Stimulated activated CD4-positive, alpha-beta T cell treated with anti-CD3 and anti-CD28 coated beads, Interleukin-12 subunit alpha, Interleukin-12 subunit beta, amount 100 ng/mL, for 24 hours (primary cell): Measurements from ENCODE around the gene UCHL5.
"Not testable (repeated sequence)": the region's sequence is repeated elsewhere in the genome, so short reads cannot be mapped to it uniquely, and the experiment has no call there.

ENCODE experiments used
- DNase-seq, 2 experiments: peaks; one replicate each; pipeline ENCODE4 v3.0.0-alpha.2; 2020; ENCODE audit warnings: low read depth in 2 of 2

The UCHL5 gene

DNA sequence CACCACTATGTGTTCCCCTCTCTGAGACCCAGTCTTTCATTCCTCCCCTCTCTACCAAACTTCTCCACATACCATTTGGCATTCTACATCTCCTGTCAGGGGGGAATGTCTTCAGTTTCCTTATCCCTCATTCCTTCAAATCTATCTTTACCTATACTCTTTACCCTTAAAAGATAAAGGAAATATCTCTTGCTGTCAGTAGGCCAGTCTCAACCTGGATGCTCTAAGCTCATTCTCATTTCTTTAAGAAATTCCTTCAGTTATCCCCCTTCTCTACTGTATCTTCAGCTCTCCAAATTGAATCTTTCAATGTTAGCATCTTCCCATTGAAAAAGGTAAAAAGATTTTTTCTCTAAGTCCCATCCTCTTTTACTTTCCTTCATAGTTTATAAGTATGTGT, 6.8 kb upstream of the UCHL5 start:
- no peak for DNase-seq

DNA sequence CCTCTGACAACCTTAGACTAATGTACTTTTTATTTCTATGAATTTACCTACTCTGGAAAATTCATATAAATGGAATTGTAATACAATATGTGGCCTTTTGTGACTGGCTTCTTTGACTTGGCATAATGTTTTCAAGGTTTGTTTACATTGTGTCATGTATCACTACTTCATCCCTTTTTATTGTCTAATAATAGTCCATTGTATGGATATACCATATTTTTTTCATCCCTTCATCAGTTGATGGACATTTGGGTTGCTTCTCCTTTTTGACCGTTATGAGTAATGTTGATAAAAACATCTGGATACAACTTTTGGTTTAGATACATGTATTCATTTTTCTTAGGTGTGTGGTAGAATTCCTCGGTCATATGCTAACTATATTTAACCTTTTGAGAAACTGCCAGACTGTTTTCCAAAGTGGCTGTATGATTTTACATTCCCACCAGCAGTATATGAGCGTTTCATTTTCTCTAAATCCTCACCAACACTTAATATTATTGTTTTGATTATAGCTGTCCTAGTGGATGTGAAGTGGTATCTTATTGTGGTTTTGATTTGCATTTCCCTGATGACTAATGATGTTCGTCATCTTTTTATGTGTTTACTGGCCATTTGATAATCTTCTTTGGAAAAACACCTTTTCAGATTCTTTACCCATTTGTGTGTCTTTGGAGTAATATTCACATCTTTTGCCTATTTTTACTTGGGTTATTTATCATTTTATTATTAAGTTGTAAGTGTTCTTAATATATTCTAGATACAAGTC, 3.7 kb upstream of the UCHL5 start:
- no peak for DNase-seq

DNA sequence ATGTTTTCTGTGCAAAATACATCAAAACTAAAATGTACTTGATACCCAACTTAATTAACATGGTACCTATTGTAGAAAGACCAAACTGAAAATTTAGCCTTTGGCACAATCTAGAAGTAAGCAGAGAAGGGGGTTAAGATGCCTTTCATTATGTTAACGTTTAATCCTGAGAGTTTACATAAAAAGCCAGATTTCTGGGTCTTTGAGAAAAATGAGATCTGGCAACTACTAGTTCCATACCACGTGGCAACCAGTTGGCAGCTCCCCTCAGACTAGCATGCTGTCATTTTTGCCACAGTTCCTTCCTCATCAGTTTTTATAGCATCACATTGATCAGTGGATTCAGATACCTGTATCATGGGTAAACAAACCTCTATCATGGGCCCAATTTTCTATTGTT, 1.8 kb upstream of the UCHL5 start:
- no peak for DNase-seq

DNA sequence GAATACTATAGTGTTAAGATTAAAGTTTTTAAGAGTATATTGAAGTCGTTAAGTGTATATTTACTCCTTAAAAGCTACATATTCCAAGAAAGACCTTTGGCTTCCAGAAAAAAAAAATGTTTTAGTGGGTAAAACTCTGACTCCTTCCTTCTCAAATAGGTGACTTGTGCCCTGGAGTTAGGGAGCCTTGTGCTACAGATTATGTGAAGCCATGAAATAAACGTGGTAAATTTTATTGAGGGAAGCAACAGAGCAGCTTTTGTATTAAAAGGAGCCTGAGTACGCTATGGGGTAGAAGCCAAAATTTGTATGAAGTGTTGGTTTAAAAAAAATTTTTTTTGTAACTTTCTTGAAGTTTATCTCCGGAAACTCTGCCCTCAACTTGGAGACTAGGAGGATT, 1.2 kb upstream of the UCHL5 start:
- DNase-seq = no peak

DNA sequence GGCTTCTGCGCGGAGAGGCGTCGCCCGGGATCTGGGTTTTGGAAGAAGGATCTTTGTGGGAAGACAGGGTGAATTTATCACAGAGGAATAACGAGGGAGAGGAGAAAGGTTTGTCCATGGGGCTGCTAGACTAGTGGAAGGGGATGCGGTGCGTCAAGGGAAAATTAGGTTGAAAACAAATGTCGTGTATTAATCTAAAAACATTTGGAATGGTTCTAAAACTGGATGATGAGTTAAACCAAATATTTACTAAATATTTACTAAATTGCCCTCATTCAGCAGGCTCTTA, 899 bp upstream of the UCHL5 start:
- DNase-seq = no peak

DNA sequence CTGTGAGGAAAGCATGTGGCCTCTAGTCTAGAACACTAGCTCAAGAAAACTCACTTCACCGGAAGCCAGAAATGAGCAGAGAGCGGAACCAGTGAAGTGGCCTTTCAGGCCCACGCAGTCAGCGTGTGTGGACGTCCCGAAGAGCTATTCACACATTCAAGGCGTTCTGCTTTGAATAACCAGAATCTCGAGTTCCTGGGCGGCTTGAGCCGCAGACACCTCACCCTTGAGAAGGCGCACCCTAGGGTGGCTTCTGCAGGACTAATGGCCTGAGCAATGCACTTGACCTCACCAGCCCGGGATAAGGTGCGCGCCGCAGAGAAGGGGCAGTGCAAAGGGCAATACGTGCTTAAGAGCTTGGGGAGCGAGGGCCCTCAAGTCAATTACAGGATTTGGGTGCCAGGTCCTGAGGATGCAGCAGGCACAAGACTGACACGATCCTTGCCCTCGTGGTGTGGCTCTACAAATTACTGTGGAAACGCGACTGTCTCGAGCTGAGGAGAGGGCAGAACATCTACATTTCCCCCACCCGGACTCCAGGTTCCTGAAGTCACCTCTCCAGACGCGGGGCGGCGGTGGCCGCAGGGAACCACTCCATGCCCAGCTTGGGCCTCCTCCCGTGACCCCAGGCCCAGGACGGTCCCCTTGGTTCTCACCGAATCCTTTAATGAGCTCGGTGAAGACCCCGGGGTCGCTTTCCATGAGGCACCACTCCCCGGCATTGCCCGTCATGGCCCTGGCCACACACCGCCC, 455 bp downstream of the UCHL5 start:
- DNase-seq = peak; percentile 31 to 53

DNA sequence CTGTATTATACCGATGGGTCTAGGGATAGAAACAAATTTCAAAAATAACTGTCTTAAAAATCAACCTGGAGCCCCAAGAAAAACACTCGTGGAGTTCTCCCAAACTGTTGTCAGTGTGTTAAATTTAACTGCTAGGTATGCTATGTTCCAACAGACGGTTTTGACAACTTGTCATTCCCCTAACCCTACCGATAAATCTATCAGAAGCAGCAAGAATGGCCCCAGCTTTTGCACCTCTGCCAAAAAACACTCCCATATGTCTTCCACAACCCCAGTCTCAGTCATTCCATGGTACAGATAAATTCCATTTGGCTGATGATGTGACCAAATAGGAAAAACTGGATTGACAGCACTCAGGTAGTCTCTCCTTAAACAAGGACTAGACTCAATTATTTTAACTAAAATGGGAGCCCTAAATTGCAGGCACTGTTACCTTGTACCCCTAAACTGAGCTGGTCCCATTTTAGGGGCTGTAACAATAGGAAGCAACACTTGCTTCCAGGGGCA, 4.9 kb downstream of the UCHL5 start:
- no peak for DNase-seq

DNA sequence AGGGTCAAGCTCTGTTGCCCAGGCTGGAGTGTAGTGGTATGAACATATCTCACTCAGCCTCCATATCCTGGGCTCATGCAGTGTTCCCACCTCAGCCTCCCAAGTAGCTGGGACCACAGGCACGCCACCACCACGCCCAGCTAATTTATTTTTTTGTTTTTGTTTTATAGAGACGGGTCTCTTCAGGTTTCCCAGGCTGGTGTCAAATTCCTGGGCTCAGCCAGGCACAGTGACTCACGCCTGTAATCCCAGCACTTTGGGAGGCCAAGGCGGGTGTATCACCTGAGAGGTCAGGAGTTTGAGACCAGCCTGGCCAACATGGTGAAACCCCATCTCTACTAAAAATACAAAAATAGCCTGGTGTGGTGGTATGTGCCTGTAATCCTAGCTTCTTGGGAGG, 10.2 kb downstream of the UCHL5 start:
- not testable (repeated sequence) for DNase-seq

DNA sequence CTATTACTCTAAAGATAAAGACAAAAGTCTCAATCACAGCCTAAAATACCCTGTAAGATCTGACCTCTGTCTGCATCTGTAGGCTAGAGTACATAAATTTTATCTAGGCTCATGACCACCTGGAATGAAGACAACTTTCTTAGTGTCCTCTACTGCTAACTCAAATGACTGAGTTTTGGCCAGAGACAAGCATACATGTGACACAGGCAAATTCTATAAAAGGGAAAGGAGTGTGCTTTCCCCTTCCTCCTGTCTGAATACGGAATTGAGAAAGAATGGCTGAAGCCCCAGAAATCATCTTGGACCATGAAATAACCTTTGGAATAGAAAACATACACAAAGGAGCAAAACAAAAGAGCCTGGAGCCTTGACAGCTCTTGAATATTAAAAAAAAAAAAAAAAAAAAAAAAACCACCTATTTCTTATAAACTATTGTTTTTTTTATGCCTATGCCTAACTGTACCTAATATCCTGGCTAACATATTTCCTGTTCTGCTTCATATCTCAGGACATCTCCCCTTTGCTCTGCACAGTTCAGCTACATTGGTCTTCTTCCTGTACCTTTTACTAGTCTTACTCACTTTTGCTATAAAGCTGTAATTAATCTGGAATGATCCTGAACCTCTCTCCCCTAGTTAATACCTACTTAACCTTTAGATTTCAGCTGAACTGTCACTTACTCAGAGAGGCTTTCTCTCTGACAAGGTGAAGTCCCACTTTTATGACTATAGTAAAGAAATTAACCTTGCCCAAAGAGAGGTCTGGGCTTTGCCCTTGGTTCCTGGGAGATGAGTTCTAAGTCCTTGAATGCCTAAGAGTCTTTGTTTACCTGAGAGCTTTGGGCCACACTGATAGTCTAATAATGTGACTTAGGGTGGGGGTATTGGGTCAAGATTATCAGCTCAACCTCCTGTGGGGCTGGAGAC, 16.1 kb downstream of the UCHL5 start:
- no peak for DNase-seq

DNA sequence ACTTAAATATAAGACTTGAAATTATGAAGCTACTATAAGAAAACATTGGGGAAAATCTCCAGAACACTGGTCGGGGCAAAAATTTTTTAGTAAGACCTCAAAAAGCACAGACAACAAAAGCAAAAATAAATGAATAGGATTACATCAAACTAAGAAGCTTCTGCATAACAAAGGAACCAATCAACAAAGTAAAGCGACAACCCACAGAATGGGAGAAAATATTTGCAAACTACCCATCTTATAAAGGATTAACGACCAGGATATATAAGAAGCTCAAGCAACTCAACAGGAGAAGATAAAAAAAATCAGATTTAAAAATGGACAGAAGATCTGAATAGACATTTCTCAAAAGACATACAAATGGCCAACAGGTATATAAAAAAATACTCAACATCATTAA, 19.1 kb downstream of the UCHL5 start:
- DNase-seq = no peak

DNA sequence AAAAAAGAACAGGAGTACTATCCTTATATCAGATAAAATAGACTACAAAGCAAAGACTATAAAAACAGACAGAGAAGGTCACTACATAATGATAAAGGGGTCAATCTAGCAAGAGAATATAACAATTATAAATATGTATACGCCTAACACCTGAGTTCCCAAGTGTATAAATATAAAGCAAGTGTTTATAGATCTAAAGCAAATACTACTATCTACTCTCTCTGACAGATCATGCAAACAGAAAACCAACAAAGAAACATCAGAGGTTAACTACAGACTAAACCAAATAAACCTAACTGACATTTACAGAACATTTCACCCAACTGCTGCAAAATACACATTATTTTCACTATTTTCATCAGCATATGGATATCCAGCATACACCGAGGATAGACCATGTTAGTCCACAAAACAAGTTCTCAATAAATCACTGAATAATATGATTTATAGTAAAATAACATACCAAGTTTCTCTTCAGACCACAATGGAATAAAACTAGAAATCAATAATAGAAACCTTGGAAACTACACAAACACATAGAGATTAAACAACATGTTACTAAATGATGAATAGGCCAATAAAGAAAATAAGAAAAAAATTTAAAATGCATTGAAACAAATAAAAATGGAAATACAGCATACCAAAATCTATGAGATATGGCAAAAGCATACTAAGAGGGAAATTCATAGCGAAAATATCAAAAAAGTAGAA, 22.7 kb downstream of the UCHL5 start:
- no peak for DNase-seq

DNA sequence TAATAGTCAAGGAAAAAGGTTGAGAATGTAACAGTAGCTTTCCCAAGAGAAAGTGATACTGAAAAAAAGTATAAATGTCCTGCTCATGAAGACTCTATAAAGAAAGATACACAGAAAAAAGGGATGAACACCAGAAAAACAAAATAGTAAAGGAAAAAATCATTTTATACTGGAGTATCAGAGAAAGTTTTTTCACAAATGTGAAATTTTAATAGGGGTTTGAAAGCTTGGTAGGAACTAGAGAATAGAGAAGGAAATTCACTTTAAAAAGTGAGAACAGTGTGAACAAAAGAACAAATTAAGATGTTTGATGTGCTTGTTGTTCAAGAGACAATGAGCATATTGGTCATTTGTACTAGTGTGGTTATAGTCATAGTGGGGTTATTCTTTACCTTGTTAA, 25.6 kb downstream of the UCHL5 start:
- DNase-seq = no peak

DNA sequence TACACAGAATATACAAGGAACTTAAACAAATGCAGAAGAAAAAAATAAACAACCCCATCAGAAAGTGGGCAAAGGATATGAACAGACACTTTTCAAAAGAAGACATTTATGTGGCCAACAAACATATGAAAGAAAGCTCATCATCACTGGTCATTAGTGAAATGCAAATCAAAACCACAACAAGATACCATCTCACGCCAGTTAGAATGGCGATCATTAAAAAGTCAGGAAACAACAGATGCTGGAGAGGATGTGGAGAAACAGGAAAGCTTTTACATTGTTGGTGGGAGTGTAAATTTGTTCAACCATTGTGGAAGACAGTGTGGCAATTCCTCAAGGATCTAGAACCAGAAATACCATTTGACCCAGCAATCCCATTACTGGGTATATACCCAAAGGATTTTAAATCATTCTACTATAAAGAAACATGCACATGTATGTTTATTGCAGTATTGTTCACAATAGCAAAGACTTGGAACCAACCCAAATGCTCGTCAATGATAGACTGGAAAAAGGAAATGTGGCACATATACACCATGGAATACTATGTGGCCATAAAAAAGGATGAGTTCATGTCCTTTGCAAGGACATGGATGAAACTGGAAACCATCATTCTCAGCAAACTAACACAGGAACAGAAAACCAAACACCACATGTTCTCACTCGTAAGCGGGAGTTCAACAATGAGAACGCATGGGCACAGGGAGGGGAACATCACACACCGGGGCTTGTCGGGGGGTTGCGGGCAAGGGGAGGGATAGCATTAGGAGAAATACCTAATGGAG, 26.3 kb downstream of the UCHL5 start:
- DNase-seq = not testable (repeated sequence)

DNA sequence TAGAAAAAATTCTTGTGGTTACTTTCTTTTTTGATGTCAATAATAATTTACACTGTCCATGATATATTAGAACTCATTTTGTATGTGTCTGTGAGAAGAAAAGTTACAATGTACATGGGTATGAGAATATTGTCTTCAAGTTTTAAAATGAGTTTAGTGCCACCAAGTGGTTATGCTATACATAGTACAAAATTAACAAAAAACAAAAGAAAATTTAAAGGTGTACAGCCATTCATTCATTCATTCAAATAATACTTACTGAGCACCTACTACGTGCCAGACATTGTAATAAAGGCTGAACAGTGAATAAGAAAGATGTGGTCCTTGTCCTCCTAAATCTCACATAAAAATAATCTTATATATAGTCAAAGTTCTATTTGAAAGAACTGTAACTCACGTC, 27.7 kb downstream of the UCHL5 start:
- DNase-seq = no peak

DNA sequence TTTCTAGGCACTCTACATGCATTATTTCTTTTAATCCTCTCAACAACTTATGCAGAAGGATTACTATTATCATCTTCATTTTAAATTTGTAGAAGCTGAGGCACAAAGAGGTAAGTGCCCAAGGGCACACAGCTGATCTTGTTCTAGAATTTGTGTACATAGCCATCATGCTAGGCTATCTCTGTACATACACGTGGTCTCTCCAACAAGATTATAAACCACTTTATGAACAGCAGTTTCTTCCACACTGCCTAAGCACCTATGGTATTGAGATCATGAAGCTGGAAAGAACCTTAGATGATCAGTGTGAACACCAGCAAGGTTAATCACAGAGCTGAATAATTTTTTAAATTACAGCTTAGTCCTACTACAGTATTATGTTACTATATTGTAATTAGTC, 28.9 kb downstream of the UCHL5 start:
- DNase-seq = no peak

DNA sequence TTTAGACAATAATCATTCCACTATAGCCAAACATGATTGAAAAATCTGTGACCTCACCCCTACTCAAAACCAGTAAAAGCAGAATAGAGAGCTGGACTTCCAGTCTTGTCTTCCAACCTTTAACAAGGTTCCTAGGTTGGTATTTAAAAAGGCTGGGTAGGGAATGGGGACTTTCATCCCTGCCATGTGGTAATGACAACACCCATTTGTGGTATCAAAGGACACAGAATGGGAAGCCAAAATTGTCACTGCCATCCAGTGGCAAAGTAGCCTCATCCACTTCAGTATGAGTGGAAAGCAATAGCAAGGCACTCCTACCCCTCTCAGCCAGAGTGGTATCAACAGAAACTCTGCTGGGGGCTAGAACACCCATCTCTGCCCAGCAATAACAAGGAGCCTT, 33.9 kb downstream of the UCHL5 start:
- no peak for DNase-seq

DNA sequence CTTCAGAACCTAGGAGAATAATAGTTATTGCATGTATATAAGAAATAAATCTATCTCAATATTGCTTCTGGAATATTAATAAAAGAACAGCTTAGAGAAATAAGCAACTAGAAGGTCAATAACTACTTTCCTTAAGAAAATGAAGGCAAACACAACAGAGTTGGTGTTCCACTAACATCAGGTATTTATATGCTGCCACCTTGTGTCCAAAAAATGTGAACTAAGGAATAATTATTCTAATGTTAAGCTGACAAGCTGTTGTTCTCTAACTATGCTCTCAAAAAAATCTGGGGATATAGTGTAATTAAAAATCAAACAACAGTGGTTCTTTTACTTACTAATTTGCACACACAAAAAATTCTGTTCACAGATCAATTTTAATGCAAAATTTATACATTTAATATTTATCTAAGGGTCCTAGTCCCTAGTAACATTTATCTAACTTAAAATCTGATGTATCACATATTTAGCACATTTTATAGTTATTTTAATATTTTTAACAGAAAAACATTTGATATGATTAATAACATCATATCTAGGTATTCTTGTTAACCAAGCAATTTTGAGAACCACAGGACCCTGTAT, 39.6 kb downstream of the UCHL5 start:
- no peak for DNase-seq

DNA sequence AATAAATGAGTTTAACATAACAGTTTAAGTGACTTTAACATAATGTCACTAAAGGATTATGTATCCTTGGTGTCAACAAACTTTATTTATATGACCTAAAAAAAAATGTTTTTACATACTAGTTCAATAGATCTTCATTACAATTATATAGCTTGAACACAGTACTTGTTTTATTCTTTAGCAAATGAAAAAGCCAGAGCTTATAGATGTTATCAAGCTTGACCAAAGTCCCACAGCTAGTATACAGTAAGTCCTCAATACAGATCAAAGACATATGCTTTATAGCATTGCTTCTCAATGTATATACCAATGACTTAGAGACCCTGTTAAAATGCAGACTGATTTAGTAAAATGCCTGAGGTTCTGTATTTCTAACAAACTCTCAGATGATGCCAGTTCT, 42.4 kb downstream of the UCHL5 start:
- DNase-seq = no peak

DNA sequence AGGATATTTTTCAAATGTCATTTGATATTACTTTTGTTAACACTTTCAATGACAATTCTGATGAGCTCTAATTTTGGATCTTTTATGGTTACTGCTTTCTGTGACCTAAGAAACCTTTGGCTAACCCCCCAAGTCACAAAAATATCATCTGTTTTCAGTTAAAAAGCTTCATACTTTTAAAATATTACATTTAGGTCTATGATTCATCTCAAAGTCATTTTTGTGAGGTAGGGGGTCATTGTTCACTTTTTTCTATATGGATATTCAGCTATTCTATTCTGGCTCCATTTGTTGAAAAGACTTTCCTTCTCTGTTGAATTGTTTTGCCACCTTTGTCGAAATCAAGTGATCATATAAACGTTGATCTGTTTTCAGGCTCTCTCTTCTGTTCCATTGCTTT, 44.8 kb downstream of the UCHL5 start:
- DNase-seq = no peak

DNA sequence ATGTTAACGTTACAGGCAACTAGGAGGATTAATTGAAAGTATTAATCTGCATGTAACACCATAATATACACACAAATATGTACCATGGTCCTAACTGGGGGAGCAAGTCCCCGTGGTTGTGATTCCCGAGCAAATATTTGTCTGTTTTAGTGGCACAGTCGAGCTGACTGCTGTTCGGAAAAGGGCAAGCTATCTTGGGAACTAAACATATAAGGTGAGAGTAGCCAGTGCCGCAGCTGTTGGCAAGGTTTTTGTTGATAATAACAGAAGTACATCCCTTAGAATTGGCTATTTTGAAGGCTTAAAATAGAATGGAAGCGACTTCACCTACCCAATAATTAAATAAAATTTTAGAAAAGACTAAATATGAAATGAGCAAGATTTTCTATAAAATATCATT, 45.5 kb downstream of the UCHL5 start:
- DNase-seq = no peak

DNA sequence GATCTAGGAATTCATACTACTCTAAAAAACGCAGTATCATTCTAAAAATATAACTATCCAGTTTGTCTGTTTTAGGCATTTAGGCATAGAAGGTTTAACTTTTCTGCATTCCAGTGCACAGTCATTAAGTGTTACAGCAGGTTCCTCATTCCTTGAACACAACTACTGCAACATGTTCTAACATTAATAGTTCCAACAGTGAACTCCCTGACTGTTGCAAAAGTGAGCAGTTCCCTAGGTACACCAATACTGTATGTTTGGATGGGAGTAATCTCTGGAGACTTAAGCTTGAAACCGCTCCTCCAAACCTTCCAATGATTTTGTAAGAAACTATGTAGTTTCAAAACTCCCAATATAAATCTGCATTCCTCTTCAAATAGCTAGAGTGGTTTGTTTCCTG, 46.2 kb downstream of the UCHL5 start:
- no peak for DNase-seq
